Heart right ventricle (tissue), 16 donors: ENCODE data around the gene HTT-AS. TPM values are rescaled to one million over a fixed set of nuclear protein-coding genes. Genes with fewer than 3 reads are reported as not detected.

Experiments used
- ATAC-seq, 8 donors: fragments of 200-7000 bp; cut with Tn5 transposase; one replicate each; pipeline ENCODE4 v1.9.1; 2020; ENCODE audit warnings: mild to moderate bottlenecking in 8 of 8, moderate library complexity in 8 of 8, moderate number of reproducible peaks in 1 of 8
- DNase-seq, 2 donors: peaks; one replicate each; pipeline ENCODE4 v3.0.0-alpha.2; 2020
- H3K27ac ChIP-seq, 10 donors: fragments of 200-600 bp; sonication (generic) in 2 of 10; one replicate each; pipeline versions ENCODE4 v1.5.0 to v1.8.0; 2020 to 2022; ENCODE audit warnings: mild to moderate bottlenecking in 3 of 10
- H3K27me3 ChIP-seq, 7 donors: fragments of 200-600 bp; one replicate each; pipeline ENCODE4 v1.8.0; 2021 to 2022; ENCODE audit warnings: mild to moderate bottlenecking in 2 of 7
- H3K36me3 ChIP-seq, 9 donors: fragments of 200-600 bp; sonication (generic) in 1 of 9; one replicate each; pipeline versions ENCODE4 v1.5.0 to v1.8.0; 2020 to 2022; ENCODE audit warnings: mild to moderate bottlenecking in 2 of 9
- H3K4me1 ChIP-seq, 9 donors: fragments of 200-600 bp; sonication (generic) in 1 of 9; one replicate each; pipeline versions ENCODE4 v1.5.0 to v1.8.0; 2020 to 2022; ENCODE audit warnings: mild to moderate bottlenecking in 4 of 9
- H3K4me3 ChIP-seq, 10 donors: fragments of 200-600 bp; sonication (generic) in 2 of 10; one replicate each; pipeline versions ENCODE4 v1.5.0 to v1.8.0; 2020 to 2022; ENCODE audit warnings: mild to moderate bottlenecking in 7 of 10, moderate library complexity in 2 of 10
- H3K9me3 ChIP-seq, 11 donors: fragments of 200-600 bp in 10 of 11; sonication (generic) in 2 of 11; one replicate each; pipeline versions ENCODE4 v1.5.0 to v1.8.0; 2013 to 2022; ENCODE audit warnings: mild to moderate bottlenecking in 2 of 11, control low read depth in 1 of 11, moderate library complexity in 1 of 11
- WGBS, 2 donors: extraction: QIAGEN DNeasy Blood & Tissue Kit; methylation state at CpG; one replicate each; pipeline ENCODE4 v1.1.7; 2013; ENCODE audit warnings: inconsistent platforms in 1 of 2; 5-methylcytosine and 5-hydroxymethylcytosine counted together
- intact Hi-C, 10 donors: fragments of 100-400 bp; cut with DNase I; formaldehyde crosslinking; loops; one replicate each; pipeline versions ENCODE4 v1.11.1 to v1.14.2; 2022
- long read RNA-seq, 3 donors: library from polyadenylated mRNA; unstranded; transcript quantifications; one replicate each; pipeline ENCODE4 v2.0.0, GENCODE V29; 2020 to 2021
- polyA plus RNA-seq, 2 donors: library from polyadenylated mRNA; stranded (reverse); fragments of 200-250 nt; gene quantifications; one replicate each; pipeline ENCODE4 v1.2.3, GENCODE V29; 2013
- total RNA-seq, 10 donors: library from RNA; stranded (reverse); fragmentation: NEBNext Ultra II Directional in 3 of 10; extraction: Animal tissue kit (Norgen Biotek cat#: 25700) in 3 of 10; gene quantifications; one replicate each; pipeline versions ENCODE4 v1.2.1 to v1.2.4, GENCODE V29; 2021 to 2023
- TF ChIP-seq, protein P1 (sequence below), 9 donors: fragments of 200-600 bp; sonication (generic) in 2 of 9; IDR thresholded peaks; one replicate each; pipeline versions ENCODE4 v1.5.0 to v1.8.0; 2021 to 2022; ENCODE audit warnings: antibody characterized with exemption in 9 of 9, mild to moderate bottlenecking in 5 of 9, moderate library complexity in 1 of 9
- donor health status: Arrhythmogenic right ventricular cardiomyopathy.
- donor health status: ischemic (EF 13 %, LVEDD 7.1; RV severe dilation, severe dysfunction).
- donor health status: healthy with polysubstance abuse.
- donor health status: DM: no; HTN: yes; CAD: no.
- donor health status: DM: no; HTN: no; CAD: no.
- donor health status: ischemic (EF 25% LVEDD 6.9; RV normal size, moderate dysfunction).
- donor health status: ischemic (EF 25% LVEDD 5.7; RV mildly dilated, moderate dysfunction).
- donor health status: healthy.
- donor health status: DM: yes; HTN: yes; CAD: no.
- donor health status: Ischemic cardiomyopathy.
- donor health status: ischemic (EF 35%, LVEDD 5.7; RV mildly dilated, moderate dysfunction).
- donor health status: nonischemic (EF 11% LVEDD 7.7; RV severe dilation, severe dysfunction).
- donor health status: DM: yes; HTN: yes; CAD: no.
- donor health status: PGD.
- donor health status: ischemic (EF 29% LVEDD 5.4; RV normal size, mild dysfunction).
- donor health status: nonischemic (EF 23%, LVEDD 6.1; RV moderate dilation, normal function).

Gene HTT-AS
- not detected for total RNA-seq
- not detected for polyA plus RNA-seq
- long read RNA-seq, donor 1: 0 reads
- long read RNA-seq, donor 2: 0 reads
- long read RNA-seq, donor 3: 0 reads

DNA sequence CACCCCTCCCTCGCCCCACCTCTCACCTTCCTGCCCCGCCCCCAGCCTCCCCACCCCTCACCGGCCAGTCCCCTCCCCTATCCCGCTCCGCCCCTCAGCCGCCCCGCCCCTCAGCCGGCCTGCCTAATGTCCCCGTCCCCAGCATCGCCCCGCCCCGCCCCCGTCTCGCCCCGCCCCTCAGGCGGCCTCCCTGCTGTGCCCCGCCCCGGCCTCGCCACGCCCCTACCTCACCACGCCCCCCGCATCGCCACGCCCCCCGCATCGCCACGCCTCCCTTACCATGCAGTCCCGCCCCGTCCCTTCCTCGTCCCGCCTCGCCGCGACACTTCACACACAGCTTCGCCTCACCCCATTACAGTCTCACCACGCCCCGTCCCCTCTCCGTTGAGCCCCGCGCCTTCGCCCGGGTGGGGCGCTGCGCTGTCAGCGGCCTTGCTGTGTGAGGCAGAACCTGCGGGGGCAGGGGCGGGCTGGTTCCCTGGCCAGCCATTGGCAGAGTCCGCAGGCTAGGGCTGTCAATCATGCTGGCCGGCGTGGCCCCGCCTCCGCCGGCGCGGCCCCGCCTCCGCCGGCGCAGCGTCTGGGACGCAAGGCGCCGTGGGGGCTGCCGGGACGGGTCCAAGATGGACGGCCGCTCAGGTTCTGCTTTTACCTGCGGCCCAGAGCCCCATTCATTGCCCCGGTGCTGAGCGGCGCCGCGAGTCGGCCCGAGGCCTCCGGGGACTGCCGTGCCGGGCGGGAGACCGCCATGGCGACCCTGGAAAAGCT, at the start of gene HTT-AS, which contains the start of gene HTT:
TSS of gene HTT-AS (minus strand) at position 461 of the 768 bp plus-strand sequence.
TSS of gene HTT (plus strand) at position 604 of the 768 bp plus-strand sequence. CDS start at position 749, 145 bp downstream.
- Histone ChIP-seq H3K27me3 (no peaks in the 10 kb centered on the region), H3K9me3 (no peaks in the 10 kb centered on the region), H3K36me3 (no peaks in the 10 kb centered on the region), H3K27ac (peak within 1 kb of the TSS; percentile 16 to 92 (median 86)), H3K4me1 (peaks cover 3 to 41% (median 29%) of the 10 kb centered on the region in 9 donors), H3K4me3 (peak within 1 kb of the TSS; percentile 73 to 93 (median 82))
- peak; percentile 97 to 99 for DNase-seq
- intact Hi-C loops: loop anchor here in 1 of 10 donors (5.0 kb wide), 1 partner anchor 832 kb away; the partner anchor contains the start of genes HAUS3 and POLN
- TF ChIP-seq, protein P1, sequence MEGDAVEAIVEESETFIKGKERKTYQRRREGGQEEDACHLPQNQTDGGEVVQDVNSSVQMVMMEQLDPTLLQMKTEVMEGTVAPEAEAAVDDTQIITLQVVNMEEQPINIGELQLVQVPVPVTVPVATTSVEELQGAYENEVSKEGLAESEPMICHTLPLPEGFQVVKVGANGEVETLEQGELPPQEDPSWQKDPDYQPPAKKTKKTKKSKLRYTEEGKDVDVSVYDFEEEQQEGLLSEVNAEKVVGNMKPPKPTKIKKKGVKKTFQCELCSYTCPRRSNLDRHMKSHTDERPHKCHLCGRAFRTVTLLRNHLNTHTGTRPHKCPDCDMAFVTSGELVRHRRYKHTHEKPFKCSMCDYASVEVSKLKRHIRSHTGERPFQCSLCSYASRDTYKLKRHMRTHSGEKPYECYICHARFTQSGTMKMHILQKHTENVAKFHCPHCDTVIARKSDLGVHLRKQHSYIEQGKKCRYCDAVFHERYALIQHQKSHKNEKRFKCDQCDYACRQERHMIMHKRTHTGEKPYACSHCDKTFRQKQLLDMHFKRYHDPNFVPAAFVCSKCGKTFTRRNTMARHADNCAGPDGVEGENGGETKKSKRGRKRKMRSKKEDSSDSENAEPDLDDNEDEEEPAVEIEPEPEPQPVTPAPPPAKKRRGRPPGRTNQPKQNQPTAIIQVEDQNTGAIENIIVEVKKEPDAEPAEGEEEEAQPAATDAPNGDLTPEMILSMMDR (IDR thresholded peaks at IDR 0.05): peak in 1 of 9 donors; percentile 27
- WGBS, 2 donors: 1 to 2% methylated on average over 71 to 79 of the region's 81 CpGs
- ATAC-seq: peak; percentile 91 to 96 (median 92)

DNA sequence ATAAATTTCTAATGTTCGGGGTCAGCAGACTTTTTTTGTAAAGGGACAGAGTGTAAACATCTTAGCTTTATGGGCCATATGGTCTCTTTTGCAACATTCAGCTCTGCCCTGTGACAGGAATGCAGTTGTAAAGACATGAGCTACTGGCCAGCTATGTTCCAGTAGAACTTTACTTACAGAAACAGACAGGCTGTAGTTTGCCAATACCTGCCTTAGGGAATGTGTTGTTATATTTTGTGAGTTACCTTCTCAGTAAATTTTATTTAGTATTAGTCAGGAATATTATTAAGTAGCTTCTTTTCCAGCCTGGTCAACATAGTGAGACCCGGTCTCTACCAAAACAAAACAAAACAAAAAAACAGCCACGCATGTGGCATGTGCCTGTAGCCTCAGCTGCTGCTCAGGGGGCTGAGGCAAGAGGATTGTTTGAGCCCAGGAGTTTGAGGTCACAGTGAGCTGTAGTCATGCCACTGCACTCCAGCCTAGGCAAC, 48.9 kb upstream of the HTT-AS start:
- WGBS, 2 donors: 50 to 57% methylated on average over 3 of the region's 3 CpGs
- ATAC-seq: peak in 4 of 8 donors; percentile 43 to 57 (median 51)
- Histone ChIP-seq H3K9me3 (no peaks in the 10 kb centered on the region), H3K4me3 (no peak overlapping the region), H3K27me3 (no peaks in the 10 kb centered on the region), H3K36me3 (peaks cover 0 to 93% (median 39%) of the 10 kb centered on the region in 9 donors), H3K4me1 (peaks cover 0 to 35% (median 22%) of the 10 kb centered on the region in 9 donors), H3K27ac (peak overlapping the region in 7 of 10 donors; percentile 24 to 81 (median 74))
- intact Hi-C loops: no loop called here
- DNase-seq: no peak
- TF ChIP-seq, protein P1 (IDR thresholded peaks at IDR 0.05): no peak

DNA sequence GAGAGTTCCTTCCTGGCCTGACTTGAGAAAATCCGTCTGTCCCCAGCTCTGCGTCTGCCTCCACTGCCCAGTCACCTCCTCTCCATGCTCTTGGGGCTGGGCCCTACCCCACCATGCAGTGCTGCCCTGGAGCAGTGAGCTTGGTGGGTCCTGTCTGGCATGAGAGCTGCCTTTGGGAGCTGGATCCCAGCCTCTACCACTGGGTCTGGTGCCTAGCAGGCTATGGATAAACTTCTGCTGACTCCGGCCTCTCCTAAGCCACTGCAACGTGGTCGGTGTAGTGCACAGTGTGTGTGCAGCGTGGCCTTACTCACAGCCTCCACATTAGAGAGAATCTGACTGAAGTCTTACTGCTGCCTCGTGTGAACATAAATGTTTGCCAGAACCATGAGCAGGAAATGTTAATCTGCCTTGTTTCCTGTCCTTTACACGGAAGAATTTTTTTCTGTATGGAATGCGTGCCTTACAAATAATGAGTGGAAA, 47.8 kb upstream of the HTT-AS start:
- Histone ChIP-seq H3K36me3 (peaks cover 0 to 93% (median 29%) of the 10 kb centered on the region in 9 donors), H3K4me1 (peaks cover 0 to 39% (median 22%) of the 10 kb centered on the region in 9 donors), H3K27me3 (no peaks in the 10 kb centered on the region), H3K9me3 (no peaks in the 10 kb centered on the region), H3K4me3 (no peak overlapping the region), H3K27ac (peak overlapping the region in 9 of 10 donors; percentile 4 to 81 (median 71))
- ATAC-seq (peak; percentile 28 to 87 (median 79)), DNase-seq (no peak)
- 37 to 56% methylated on average over 9 of the region's 9 CpGs for WGBS, 2 donors
- TF ChIP-seq, protein P1 (IDR thresholded peaks at IDR 0.05): no peak
- intact Hi-C loops: no loop called here

DNA sequence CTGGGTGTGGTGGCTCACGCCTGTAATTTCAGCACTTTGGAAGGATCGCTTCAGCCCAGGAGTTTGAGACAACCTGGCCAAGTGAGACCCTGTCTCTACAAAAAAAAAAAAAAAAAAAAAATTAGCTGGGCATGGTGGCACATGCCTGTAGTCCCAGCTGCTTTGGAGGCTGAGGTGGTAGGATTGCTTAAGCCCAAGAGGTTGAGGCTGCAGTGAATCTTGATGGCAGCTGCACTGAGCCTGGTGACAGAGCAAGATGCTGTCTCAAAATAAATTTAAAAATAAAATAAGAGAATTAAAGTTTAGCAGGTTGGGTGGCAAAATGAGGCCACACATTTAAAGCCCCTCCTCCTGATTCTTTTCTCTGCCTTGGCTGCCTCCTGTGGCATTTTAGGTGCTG, 47.3 kb upstream of the HTT-AS start:
- no peak for ATAC-seq
- Histone ChIP-seq H3K27ac (peak overlapping the region in 9 of 10 donors; percentile 4 to 81 (median 71)), H3K4me1 (peaks cover 0 to 44% (median 24%) of the 10 kb centered on the region in 9 donors)

More for the DNA sequence above, 47.3 kb upstream of the HTT-AS start:
- Histone ChIP-seq H3K27me3 (no peaks in the 10 kb centered on the region), H3K9me3 (no peaks in the 10 kb centered on the region), H3K36me3 (peaks cover 0 to 93% (median 27%) of the 10 kb centered on the region in 9 donors), H3K4me3 (no peak overlapping the region)
- DNase-seq: no peak
- WGBS, 2 donors: 97 to 100% methylated on average over 2 of the region's 2 CpGs
- intact Hi-C loops: no loop called here
- TF ChIP-seq, protein P1 (IDR thresholded peaks at IDR 0.05): no peak
